ENCODE data around the gene TRIM58. TPM values are rescaled to one million over a fixed set of nuclear protein-coding genes. Genes with fewer than 3 reads are reported as not detected.
A peak's percentile ranks its signal among the peaks of the same experiment; 100 is the strongest.

TRIM58 gene, protein sequence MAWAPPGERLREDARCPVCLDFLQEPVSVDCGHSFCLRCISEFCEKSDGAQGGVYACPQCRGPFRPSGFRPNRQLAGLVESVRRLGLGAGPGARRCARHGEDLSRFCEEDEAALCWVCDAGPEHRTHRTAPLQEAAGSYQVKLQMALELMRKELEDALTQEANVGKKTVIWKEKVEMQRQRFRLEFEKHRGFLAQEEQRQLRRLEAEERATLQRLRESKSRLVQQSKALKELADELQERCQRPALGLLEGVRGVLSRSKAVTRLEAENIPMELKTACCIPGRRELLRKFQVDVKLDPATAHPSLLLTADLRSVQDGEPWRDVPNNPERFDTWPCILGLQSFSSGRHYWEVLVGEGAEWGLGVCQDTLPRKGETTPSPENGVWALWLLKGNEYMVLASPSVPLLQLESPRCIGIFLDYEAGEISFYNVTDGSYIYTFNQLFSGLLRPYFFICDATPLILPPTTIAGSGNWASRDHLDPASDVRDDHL
- 5.2 TPM for total RNA-seq (ENCODE audit: unreplicated experiment)
- long read RNA-seq, partial matches to known transcripts: 0 of 4 reads
- long read RNA-seq, other reads (novel, unspliced or antisense): 1 of 4 reads

DNA sequence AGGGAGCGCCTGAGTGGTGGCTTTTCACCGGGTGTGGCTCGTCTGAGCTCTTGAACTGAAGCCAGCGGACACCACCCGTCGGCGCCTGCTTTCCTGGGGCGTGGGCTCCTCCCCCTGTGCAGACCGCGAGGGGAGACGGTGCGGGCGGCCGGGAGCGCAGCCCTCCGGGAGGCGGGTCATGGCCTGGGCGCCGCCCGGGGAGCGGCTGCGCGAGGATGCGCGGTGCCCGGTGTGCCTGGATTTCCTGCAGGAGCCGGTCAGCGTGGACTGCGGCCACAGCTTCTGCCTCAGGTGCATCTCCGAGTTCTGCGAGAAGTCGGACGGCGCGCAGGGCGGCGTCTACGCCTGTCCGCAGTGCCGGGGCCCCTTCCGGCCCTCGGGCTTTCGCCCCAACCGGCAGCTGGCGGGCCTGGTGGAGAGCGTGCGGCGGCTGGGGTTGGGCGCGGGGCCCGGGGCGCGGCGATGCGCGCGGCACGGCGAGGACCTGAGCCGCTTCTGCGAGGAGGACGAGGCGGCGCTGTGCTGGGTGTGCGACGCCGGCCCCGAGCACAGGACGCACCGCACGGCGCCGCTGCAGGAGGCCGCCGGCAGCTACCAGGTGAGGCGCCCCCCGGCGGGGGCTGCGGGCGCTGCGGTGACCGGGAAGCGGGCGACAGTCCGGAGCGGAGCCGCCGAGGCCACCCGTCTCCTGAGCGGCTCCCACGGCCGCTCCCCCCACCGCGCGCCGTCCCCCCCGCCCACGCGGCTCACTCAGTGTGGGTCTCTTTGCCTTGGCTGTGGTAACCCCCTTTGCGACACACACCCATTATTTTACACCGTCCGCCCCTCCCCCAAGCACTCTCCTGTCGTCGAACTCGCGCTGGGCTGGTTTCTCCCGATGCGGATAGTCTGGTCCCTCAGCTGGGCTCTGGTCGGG is at the start of gene TRIM58:
TSS of gene TRIM58 (plus strand) at position 119 of the 916 bp plus-strand sequence. CDS start at position 179, 60 bp downstream.
- peak; percentile 77 for TF ChIP-seq CTCF (IDR thresholded peaks at IDR 0.05; ENCODE audit: partially characterized antibody, unreplicated experiment)
- Mint-ChIP-seq H3K36me3 (ENCODE audit: unreplicated experiment) (no peaks in the 10 kb centered on the region), H3K27me3 (ENCODE audit: unreplicated experiment) (peaks cover 7% of the 10 kb centered on the region), H3K4me1 (ENCODE audit: low read depth, unreplicated experiment) (peaks cover 3% of the 10 kb centered on the region), H3K27ac (ENCODE audit: unreplicated experiment) (peak within 1 kb of the TSS; percentile 91), H3K4me3 (ENCODE audit: unreplicated experiment) (peak within 1 kb of the TSS; percentile 93), H3K9me3 (ENCODE audit: unreplicated experiment) (peaks cover 10% of the 10 kb centered on the region)
- peak; percentile 88 for DNase-seq

- no peaks in the 10 kb centered on the region for H3K27me3 Mint-ChIP-seq (ENCODE audit: unreplicated experiment)
- no peak for TF ChIP-seq CTCF (IDR thresholded peaks at IDR 0.05; ENCODE audit: partially characterized antibody, unreplicated experiment)
- H3K36me3 Mint-ChIP-seq (ENCODE audit: unreplicated experiment): no peaks in the 10 kb centered on the region
- DNase-seq: no peak
- no peak overlapping the region for H3K27ac Mint-ChIP-seq (ENCODE audit: unreplicated experiment)
- no peak overlapping the region for H3K4me3 Mint-ChIP-seq (ENCODE audit: unreplicated experiment)
- H3K4me1 Mint-ChIP-seq (ENCODE audit: low read depth, unreplicated experiment): peaks cover 3% of the 10 kb centered on the region
- no peaks in the 10 kb centered on the region for H3K9me3 Mint-ChIP-seq (ENCODE audit: unreplicated experiment)
Observed at GRCh38 chr1:247812637-247813036, 44.4 kb upstream of the TRIM58 start.

DNA sequence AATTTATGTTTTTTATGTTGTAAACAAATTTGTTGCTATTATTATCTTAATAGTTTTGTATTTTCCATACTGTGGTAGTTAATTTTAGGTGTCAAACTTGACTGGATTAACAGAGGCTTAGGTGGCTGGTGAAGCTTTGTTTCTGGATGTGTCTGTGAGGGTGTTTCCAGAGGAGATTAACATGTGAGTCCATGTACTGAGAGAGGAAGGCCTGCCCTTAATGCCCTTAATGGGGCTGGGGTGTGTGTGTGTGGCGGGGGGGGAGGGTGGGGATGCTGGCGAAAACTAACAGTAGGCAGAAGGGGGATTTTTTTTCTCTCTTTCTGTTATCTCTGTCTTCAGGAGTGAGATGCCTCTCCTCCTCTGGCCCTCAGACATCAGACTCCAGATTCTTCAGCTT is 34.9 kb upstream of the TRIM58 start:
- peaks cover 2% of the 10 kb centered on the region for H3K9me3 Mint-ChIP-seq (ENCODE audit: unreplicated experiment)
- TF ChIP-seq CTCF (IDR thresholded peaks at IDR 0.05; ENCODE audit: partially characterized antibody, unreplicated experiment): no peak
- peaks cover 3% of the 10 kb centered on the region for H3K4me1 Mint-ChIP-seq (ENCODE audit: low read depth, unreplicated experiment)

DNA sequence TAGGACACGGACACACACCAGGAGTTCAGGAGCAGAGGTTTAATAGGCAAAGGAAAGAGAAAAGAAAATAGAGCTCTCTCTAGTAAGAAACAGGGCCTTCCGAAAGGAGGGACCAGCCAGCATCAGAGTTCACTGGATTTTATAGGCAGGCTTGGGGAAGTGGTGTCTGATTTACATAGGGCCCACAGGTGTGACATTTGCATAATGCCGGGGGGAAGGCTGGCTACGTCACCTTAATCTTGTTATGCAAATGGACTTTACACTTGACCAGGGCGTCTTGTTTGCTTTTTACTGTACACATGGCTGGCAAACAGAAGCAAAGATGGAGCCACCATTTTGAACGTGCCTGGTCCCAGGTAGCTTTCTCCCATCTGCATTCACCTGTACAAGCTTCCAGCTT is 33.0 kb upstream of the TRIM58 start, which contains the start of gene OR14A16:
TSS of gene OR14A16 (minus strand) at position 97 of the 400 bp plus-strand sequence. CDS start 8,390 bp downstream, outside the sequence.
- Mint-ChIP-seq H3K9me3 (ENCODE audit: unreplicated experiment) (peaks cover 2% of the 10 kb centered on the region), H3K4me3 (ENCODE audit: unreplicated experiment) (no peak within 1 kb of the TSS), H3K27me3 (ENCODE audit: unreplicated experiment) (peaks cover 2% of the 10 kb centered on the region), H3K4me1 (ENCODE audit: low read depth, unreplicated experiment) (no peaks in the 10 kb centered on the region), H3K27ac (ENCODE audit: unreplicated experiment) (no peak within 1 kb of the TSS), H3K36me3 (ENCODE audit: unreplicated experiment) (no peaks in the 10 kb centered on the region)
- no peak for TF ChIP-seq CTCF (IDR thresholded peaks at IDR 0.05; ENCODE audit: partially characterized antibody, unreplicated experiment)
- no peak for DNase-seq

More for the DNA sequence above, 34.9 kb upstream of the TRIM58 start:
- Mint-ChIP-seq H3K27ac (ENCODE audit: unreplicated experiment) (no peak overlapping the region), H3K27me3 (ENCODE audit: unreplicated experiment) (peaks cover 2% of the 10 kb centered on the region), H3K4me3 (ENCODE audit: unreplicated experiment) (no peak overlapping the region), H3K36me3 (ENCODE audit: unreplicated experiment) (no peaks in the 10 kb centered on the region)
- DNase-seq: no peak
